GM23248 (cell line): Measurements from ENCODE around the gene DUSP9. TPM values are rescaled to one million over a fixed set of nuclear protein-coding genes. Genes with fewer than 3 reads are reported as not detected.

Source experiments
- DNase-seq: peaks from one replicate; pipeline ENCODE4 v3.0.0-alpha.2; 2015
- H2AFZ ChIP-seq: fragments of 200-600 bp; sonication (generic); 2 replicates; pipeline ENCODE4 v1.6.1; 2016; ENCODE audit warnings: antibody characterized with exemption
- H3F3A ChIP-seq: fragments of 200-600 bp; sonication (generic); 2 replicates; pipeline ENCODE4 v1.6.1; 2016; ENCODE audit warnings: mild to moderate bottlenecking, antibody characterized with exemption, mixed run types; ENCODE audit not compliant: insufficient read depth
- H3K27ac ChIP-seq: fragments of 200-600 bp; sonication (generic); 2 replicates; pipeline ENCODE4 v1.5.1; 2016; ENCODE audit warnings: mild to moderate bottlenecking
- H3K27me3 ChIP-seq: fragments of 200-600 bp; sonication (generic); replicated peaks from 2 replicates; pipeline ENCODE4 v1.6.1; 2016; ENCODE audit warnings: mild to moderate bottlenecking; ENCODE audit not compliant: insufficient read depth
- H3K36me3 ChIP-seq: fragments of 200-600 bp; sonication (generic); 2 replicates; pipeline ENCODE4 v1.6.1; 2016; ENCODE audit warnings: low read depth, mild to moderate bottlenecking
- H3K4me1 ChIP-seq: fragments of 200-600 bp; sonication (generic); 2 replicates; pipeline ENCODE4 v1.6.1; 2016; ENCODE audit warnings: mild to moderate bottlenecking; ENCODE audit not compliant: insufficient read depth
- H3K4me2 ChIP-seq: fragments of 200-600 bp; sonication (generic); one replicate; pipeline ENCODE4 v1.6.1; 2016; ENCODE audit warnings: mild to moderate bottlenecking; ENCODE audit not compliant: unreplicated experiment
- H3K4me3 ChIP-seq: fragments of 200-600 bp; sonication (generic); 2 replicates; pipeline ENCODE4 v1.5.1; 2016; ENCODE audit warnings: mild to moderate bottlenecking
- H3K79me2 ChIP-seq: fragments of 200-600 bp; sonication (generic); 2 replicates; pipeline ENCODE4 v1.6.1; 2016; ENCODE audit warnings: mild to moderate bottlenecking; ENCODE audit not compliant: insufficient read depth
- H3K9ac ChIP-seq: fragments of 200-600 bp; sonication (generic); 2 replicates; pipeline ENCODE4 v1.6.1; 2016; ENCODE audit warnings: mild to moderate bottlenecking
- H3K9me2 ChIP-seq: fragments of 200-600 bp; sonication (generic); 2 replicates; pipeline ENCODE4 v1.6.1; 2016; ENCODE audit warnings: mixed run types, mild to moderate bottlenecking, moderate library complexity; ENCODE audit not compliant: insufficient read depth
- H3K9me3 ChIP-seq: fragments of 200-600 bp; sonication (generic); one replicate; pipeline ENCODE4 v1.6.1; 2017; ENCODE audit warnings: low read depth
- H4K20me1 ChIP-seq: fragments of 200-600 bp; sonication (generic); 2 replicates; pipeline ENCODE4 v1.6.0; 2016; ENCODE audit not compliant: insufficient read depth
- EZH2 ChIP-seq: fragments of 200-600 bp; sonication (generic); IDR thresholded peaks from 2 replicates; pipeline ENCODE4 v1.6.1; 2018; ENCODE audit warnings: antibody characterized with exemption, mild to moderate bottlenecking; ENCODE audit not compliant: insufficient read depth, poor library complexity, severe bottlenecking
- EZH2phosphoT487 ChIP-seq: fragments of 200-600 bp; sonication (generic); IDR thresholded peaks from 2 replicates; pipeline ENCODE4 v1.6.1; 2018; ENCODE audit warnings: antibody characterized with exemption, moderate library complexity, mild to moderate bottlenecking, low read depth; ENCODE audit not compliant: insufficient read depth
- WGBS, 2 experiments: methylation state at CpG; one replicate each; pipeline ENCODE4 v1.1.6; 2015 to 2017; ENCODE audit warnings: low lambda C conversion rate in 2 of 2, low coverage in 1 of 2; ENCODE audit errors: missing lambda C conversion rate in 2 of 2; 5-methylcytosine and 5-hydroxymethylcytosine counted together
- in situ Hi-C: fragments of 300-500 bp; cut with MboI; formaldehyde crosslinking; loops from 2 replicates; pipeline ENCODE4 v1.15.0; 2020
- polyA plus RNA-seq: library from polyadenylated mRNA; unstranded; fragments of >200 nt; fragmentation: Nextera tagmentation; extraction: Ambion mirVana; gene quantifications from 2 replicates; pipeline ENCODE4 v1.2.1, GENCODE V29; 2016
- total RNA-seq: library from RNA; depleted of rRNA; stranded (reverse); fragments of >200 nt; shearing (Covaris generic); gene quantifications from 2 replicates; pipeline ENCODE4 v1.2.3, GENCODE V29; 2014

DUSP9 gene
- total and polyA plus RNA-seq, 2 experiments from 2014 or later, result not detected

DNA sequence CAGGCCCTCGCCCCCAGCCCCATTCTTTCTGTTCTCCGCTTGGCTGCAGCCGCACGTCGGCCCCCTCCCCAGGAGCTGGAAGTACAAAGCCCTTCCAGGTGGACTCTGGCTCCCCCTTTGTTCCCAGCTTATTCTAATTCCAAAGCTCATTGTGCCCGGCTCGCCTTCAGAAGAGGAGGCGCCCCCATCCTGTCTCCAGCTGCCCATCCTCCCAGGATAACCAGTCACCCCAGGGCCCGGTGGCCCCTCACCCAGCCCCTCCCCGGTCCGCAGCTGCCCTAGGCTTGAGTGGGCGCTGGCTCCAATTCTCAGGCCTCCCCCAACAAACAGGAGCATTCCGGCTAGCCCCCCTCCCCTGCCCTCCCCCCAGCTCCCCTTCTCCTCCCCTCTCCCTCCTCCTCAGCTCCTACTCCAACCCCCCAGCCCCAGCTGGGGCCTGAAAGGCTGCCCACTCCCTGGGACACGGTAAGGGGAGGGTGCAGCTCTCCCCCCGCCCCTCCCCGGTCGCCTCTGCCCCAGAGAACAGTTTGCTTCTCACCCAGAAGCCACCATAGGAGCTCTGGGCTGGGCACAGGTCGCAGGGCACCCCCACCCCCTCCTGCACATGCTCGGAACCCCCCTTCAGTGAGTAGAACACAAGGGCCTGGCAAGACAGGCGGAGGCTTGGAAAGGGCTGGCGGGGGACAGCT, 37.6 kb downstream of the DUSP9 start:
- Histone ChIP-seq H3K27me3 (no peaks in the 10 kb centered on the region), H3K4me2 (no peak overlapping the region), H3K9me3 (no peaks in the 10 kb centered on the region), H4K20me1 (no peaks in the 10 kb centered on the region), H3K9ac (no peak overlapping the region), H3K79me2 (no peaks in the 10 kb centered on the region), H3K9me2 (no peaks in the 10 kb centered on the region), H3K27ac (no peak overlapping the region), H3K4me3 (no peak overlapping the region), H2AFZ (no peak overlapping the region), H3F3A (no peaks in the 10 kb centered on the region), H3K4me1 (no peaks in the 10 kb centered on the region), H3K36me3 (no peaks in the 10 kb centered on the region)
- TF ChIP-seq EZH2 (no peak), EZH2phosphoT487 (no peak)
- in situ Hi-C loops, result no loop called here
- DNase-seq, result no peak
- WGBS, 2 experiments, result 19% methylated on average over 19 of the region's 21 CpGs; no CpG with 5 or more reads in 1 of the 2 experiments

DNA sequence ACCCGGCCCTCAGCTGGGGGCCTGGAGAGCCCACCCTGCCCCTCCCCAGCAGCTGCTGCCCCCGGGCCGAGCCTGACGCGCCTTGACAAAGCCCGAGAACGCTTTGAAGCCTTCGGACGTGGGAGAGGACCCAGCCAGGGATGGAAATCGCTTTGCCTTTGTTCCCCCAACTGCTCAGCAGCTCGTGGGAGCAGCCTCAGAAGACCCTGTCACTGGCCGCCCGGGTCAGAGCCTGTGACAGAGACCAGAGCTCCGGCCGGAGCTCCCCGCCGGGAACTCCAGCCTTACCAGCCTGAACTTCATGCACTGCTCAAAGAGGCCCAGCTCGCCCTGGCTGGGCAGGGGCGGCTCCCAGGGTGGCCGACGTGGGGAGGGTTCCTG, 38.1 kb downstream of the DUSP9 start:
- in situ Hi-C loops, result no loop called here
- WGBS, 2 experiments, result 70 to 76% methylated on average over 10 of the region's 21 CpGs
- DNase-seq, result no peak

GRCh38 chrX:153685751-153686696, 39.0 kb downstream of the DUSP9 start:
- Histone ChIP-seq H3K79me2 (no peaks in the 10 kb centered on the region), H3K27ac (no peak overlapping the region), H3K27me3 (no peaks in the 10 kb centered on the region), H3K4me2 (no peak overlapping the region), H4K20me1 (no peaks in the 10 kb centered on the region), H3K4me1 (no peaks in the 10 kb centered on the region), H3K9me2 (no peaks in the 10 kb centered on the region), H3F3A (no peaks in the 10 kb centered on the region), H3K9me3 (no peaks in the 10 kb centered on the region), H2AFZ (no peak overlapping the region), H3K9ac (no peak overlapping the region), H3K4me3 (no peak overlapping the region), H3K36me3 (no peaks in the 10 kb centered on the region)
- DNase-seq, result no peak
- in situ Hi-C loops, result no loop called here
- no peak for TF ChIP-seq EZH2
- no peak for TF ChIP-seq EZH2phosphoT487
- 71 to 74% methylated on average over 13 to 21 of the region's 24 CpGs for WGBS, 2 experiments

More for the DNA sequence above, 38.1 kb downstream of the DUSP9 start:
- Histone ChIP-seq H3K79me2 (no peaks in the 10 kb centered on the region), H3K4me1 (no peaks in the 10 kb centered on the region), H2AFZ (no peak overlapping the region), H3K27me3 (no peaks in the 10 kb centered on the region), H3F3A (no peaks in the 10 kb centered on the region), H3K9me2 (no peaks in the 10 kb centered on the region), H3K36me3 (no peaks in the 10 kb centered on the region), H3K9ac (no peak overlapping the region), H3K27ac (no peak overlapping the region), H3K4me3 (no peak overlapping the region), H3K4me2 (no peak overlapping the region), H4K20me1 (no peaks in the 10 kb centered on the region), H3K9me3 (no peaks in the 10 kb centered on the region)
- TF ChIP-seq EZH2 (no peak), EZH2phosphoT487 (no peak)

DNA sequence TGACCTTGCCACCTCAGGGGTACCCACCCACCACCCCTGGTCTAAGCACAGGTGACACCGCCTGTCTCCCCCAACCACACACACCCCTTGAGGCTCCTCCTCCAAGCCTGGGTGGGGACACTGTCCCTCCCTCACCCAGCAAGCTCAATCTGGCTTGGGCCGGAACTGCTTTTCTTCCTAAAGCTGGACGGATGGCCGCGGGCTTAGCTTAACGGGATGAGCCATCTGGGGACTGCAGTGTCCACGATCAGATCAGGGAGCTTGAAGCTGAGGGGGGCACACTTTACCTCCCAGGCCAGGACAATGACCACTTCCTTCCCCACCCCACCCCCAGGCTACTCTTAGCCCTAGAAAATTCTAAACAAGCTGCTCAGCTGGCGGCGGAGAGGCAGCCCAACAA, 39.7 kb downstream of the DUSP9 start:
- WGBS, 2 experiments, result 0 to 51% methylated on average over 1 to 8 of the region's 9 CpGs
- TF ChIP-seq EZH2phosphoT487, result no peak
- no peak for TF ChIP-seq EZH2
- Histone ChIP-seq H2AFZ (no peak overlapping the region), H3K9me3 (no peaks in the 10 kb centered on the region), H3K9me2 (no peaks in the 10 kb centered on the region), H3F3A (no peaks in the 10 kb centered on the region), H3K27me3 (no peaks in the 10 kb centered on the region), H4K20me1 (no peaks in the 10 kb centered on the region), H3K9ac (no peak overlapping the region), H3K36me3 (no peaks in the 10 kb centered on the region), H3K4me2 (no peak overlapping the region), H3K79me2 (no peaks in the 10 kb centered on the region), H3K27ac (no peak overlapping the region), H3K4me1 (no peaks in the 10 kb centered on the region), H3K4me3 (no peak overlapping the region)
- in situ Hi-C loops, result no loop called here
- DNase-seq, result no peak
